ENCODE measurements around the gene CCDC12.

DNA sequence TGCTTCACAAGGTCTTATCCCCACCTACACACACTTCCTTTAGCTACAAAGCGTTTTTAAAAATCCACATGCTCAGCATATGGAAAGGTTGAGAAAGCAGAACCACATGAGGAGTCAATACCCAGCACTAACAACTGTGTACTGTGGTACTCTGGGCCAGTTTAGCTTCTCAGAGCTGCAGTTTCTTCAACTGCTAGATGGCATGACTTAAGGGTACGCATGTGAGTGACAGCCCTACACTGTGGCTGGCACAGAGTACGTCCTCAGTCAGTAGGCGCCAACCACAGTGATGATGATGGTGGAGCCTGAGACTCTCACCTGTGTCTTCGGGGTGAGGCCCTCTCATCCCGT lies 17.4 kb downstream of the CCDC12 start:
- TF ChIP-seq, protein P1, sequence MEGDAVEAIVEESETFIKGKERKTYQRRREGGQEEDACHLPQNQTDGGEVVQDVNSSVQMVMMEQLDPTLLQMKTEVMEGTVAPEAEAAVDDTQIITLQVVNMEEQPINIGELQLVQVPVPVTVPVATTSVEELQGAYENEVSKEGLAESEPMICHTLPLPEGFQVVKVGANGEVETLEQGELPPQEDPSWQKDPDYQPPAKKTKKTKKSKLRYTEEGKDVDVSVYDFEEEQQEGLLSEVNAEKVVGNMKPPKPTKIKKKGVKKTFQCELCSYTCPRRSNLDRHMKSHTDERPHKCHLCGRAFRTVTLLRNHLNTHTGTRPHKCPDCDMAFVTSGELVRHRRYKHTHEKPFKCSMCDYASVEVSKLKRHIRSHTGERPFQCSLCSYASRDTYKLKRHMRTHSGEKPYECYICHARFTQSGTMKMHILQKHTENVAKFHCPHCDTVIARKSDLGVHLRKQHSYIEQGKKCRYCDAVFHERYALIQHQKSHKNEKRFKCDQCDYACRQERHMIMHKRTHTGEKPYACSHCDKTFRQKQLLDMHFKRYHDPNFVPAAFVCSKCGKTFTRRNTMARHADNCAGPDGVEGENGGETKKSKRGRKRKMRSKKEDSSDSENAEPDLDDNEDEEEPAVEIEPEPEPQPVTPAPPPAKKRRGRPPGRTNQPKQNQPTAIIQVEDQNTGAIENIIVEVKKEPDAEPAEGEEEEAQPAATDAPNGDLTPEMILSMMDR (IDR thresholded peaks at IDR 0.05; ENCODE audit: borderline replicate concordance, extremely low read depth, low read length, poor library complexity, severe bottlenecking), result no peak
- TF ChIP-seq EZH2 (IDR thresholded peaks at IDR 0.05; ENCODE audit: borderline replicate concordance, low read depth, low read length, severe bottlenecking), result no peak

Measured in DND-41 (cell line).